H1 (cell line): ENCODE results near the gene ATP6V1C2. TPM values are rescaled to one million over a fixed set of nuclear protein-coding genes. Genes with fewer than 3 reads are reported as not detected.
A peak's percentile ranks its signal among the peaks of the same experiment; 100 is the strongest.

ENCODE experiments used
- CTCF ChIA-PET: fragments of 300-600 bp; sonication (Branson Sonifier 250); formaldehyde crosslinking; loops from one replicate; lab custom pipeline; 2021; ENCODE audit not compliant: partially characterized antibody; lab: Charles Lee
- POLR2A ChIA-PET: fragments of 300-600 bp; sonication (Branson Sonifier 250); formaldehyde crosslinking; loops from one replicate; lab custom pipeline; 2021; ENCODE audit warnings: inconsistent platforms; ENCODE audit not compliant: partially characterized antibody; lab: Charles Lee
- DNase-seq, 2 experiments: peaks; one replicate each; pipeline versions ENCODE4 v3.0.0 to v3.0.0-alpha.2; 2010 to 2022; ENCODE audit warnings: low spot score in 2 of 2, low read depth in 1 of 2, mixed read lengths in 1 of 2
- FAIRE-seq: peaks from 2 replicates; lab custom pipeline; 2011; peaks lifted over from hg19 to GRCh38; lab: Jason Lieb, UNC
- H2AFZ ChIP-seq: 2 replicates; pipeline ENCODE4 v1.8.1; 2012; ENCODE audit warnings: low read length, inconsistent platforms
- H2AK5ac ChIP-seq: 2 replicates; pipeline ENCODE4 v1.6.1; 2013; ENCODE audit warnings: low read depth, low read length
- H2BK120ac ChIP-seq: replicated peaks from 2 replicates; pipeline ENCODE3; 2013; ENCODE audit warnings: low read depth, low read length, inconsistent platforms
- H2BK12ac ChIP-seq: 2 replicates; pipeline ENCODE4 v1.6.1; 2013; ENCODE audit warnings: low read depth, low read length
- H2BK15ac ChIP-seq: 2 replicates; pipeline ENCODE4 v1.6.1; 2013; ENCODE audit warnings: low read length
- H2BK20ac ChIP-seq: 2 replicates; pipeline ENCODE4 v1.6.1; 2013; ENCODE audit warnings: low read length
- H2BK5ac ChIP-seq: 2 replicates; pipeline ENCODE4 v1.6.1; 2013; ENCODE audit warnings: low read depth, low read length
- H3K14ac ChIP-seq: 2 replicates; pipeline ENCODE4 v1.6.1; 2013; ENCODE audit warnings: inconsistent platforms; ENCODE audit not compliant: insufficient read length
- H3K18ac ChIP-seq: 2 replicates; pipeline ENCODE4 v1.6.1; 2013; ENCODE audit warnings: low read length; ENCODE audit errors: extremely low read depth
- H3K23ac ChIP-seq: 2 replicates; pipeline ENCODE4 v1.6.1; 2013; ENCODE audit warnings: inconsistent platforms; ENCODE audit not compliant: insufficient read length
- H3K23me2 ChIP-seq: 2 replicates; pipeline ENCODE4 v1.6.1; 2013; ENCODE audit warnings: low read depth, low read length
- H3K27ac ChIP-seq: 2 replicates; pipeline ENCODE4 v1.6.1; 2011; ENCODE audit warnings: low read depth, low read length, inconsistent platforms
- H3K27me3 ChIP-seq, 4 experiments: replicated peaks in 1 of 4; 1 replicate in 1 of 4; 2 replicates in 3 of 4; pipeline versions ENCODE4 v1.6.1 to v1.8.1; 2011 to 2013; ENCODE audit warnings: low read length in 3 of 4, mild to moderate bottlenecking in 3 of 4, inconsistent platforms in 2 of 4, mixed read lengths in 2 of 4, moderate library complexity in 1 of 4; ENCODE audit not compliant: control insufficient read depth in 3 of 4, insufficient read depth in 3 of 4; ENCODE audit errors: extremely low read depth in 1 of 4
- H3K36me3 ChIP-seq, 4 experiments: 2 replicates each; pipeline versions ENCODE4 v1.6.1 to v1.8.1; 2011 to 2013; ENCODE audit warnings: mild to moderate bottlenecking in 4 of 4, low read length in 3 of 4, moderate library complexity in 2 of 4, control low read depth in 1 of 4, inconsistent platforms in 1 of 4; ENCODE audit not compliant: insufficient read depth in 4 of 4, control insufficient read depth in 2 of 4
- H3K4ac ChIP-seq: replicated peaks from 2 replicates; pipeline ENCODE3; 2013; ENCODE audit warnings: low read length, low read depth, mixed read lengths, inconsistent platforms; ENCODE audit not compliant: insufficient read length
- H3K4me1 ChIP-seq, 4 experiments: replicated peaks in 1 of 4; 1 replicate in 1 of 4; 2 replicates in 3 of 4; pipeline versions ENCODE4 v1.6.1 to v1.8.1; 2011 to 2013; ENCODE audit warnings: low read length in 3 of 4, inconsistent platforms in 2 of 4, mixed read lengths in 1 of 4; ENCODE audit not compliant: insufficient read depth in 4 of 4, control insufficient read depth in 3 of 4
- H3K4me2 ChIP-seq, 2 experiments: 2 replicates each; pipeline versions ENCODE4 v1.6.1 to v1.8.1; 2011 to 2013; ENCODE audit warnings: low read depth in 2 of 2, low read length in 2 of 2, control low read depth in 1 of 2, inconsistent platforms in 1 of 2, mild to moderate bottlenecking in 1 of 2; ENCODE audit not compliant: insufficient read depth in 1 of 2
- H3K4me3 ChIP-seq, 4 experiments: fragments of 200-600, 300-600 bp in 1 of 4; sonication (generic), shearing (Covaris generic), sonication (Bioruptor Twin) in 1 of 4; 2 replicates each; pipeline versions ENCODE4 v1.5.1 to v1.8.1; 2011 to 2016; ENCODE audit warnings: low read length in 4 of 4, low read depth in 3 of 4, control low read depth in 2 of 4, inconsistent platforms in 2 of 4, mild to moderate bottlenecking in 2 of 4, mixed read lengths in 1 of 4, moderate library complexity in 1 of 4; ENCODE audit not compliant: insufficient read depth in 2 of 4; ENCODE audit errors: extremely low read depth in 1 of 4
- H3K56ac ChIP-seq: replicated peaks from 2 replicates; pipeline ENCODE3; 2013; ENCODE audit warnings: low read depth, mild to moderate bottlenecking, mixed read lengths, low read length, inconsistent platforms; ENCODE audit not compliant: insufficient read length
- H3K79me1 ChIP-seq: 2 replicates; pipeline ENCODE4 v1.6.1; 2013; ENCODE audit warnings: low read depth, low read length, control low read depth
- H3K79me2 ChIP-seq, 2 experiments: 2 replicates each; pipeline versions ENCODE4 v1.6.1 to v1.8.1; 2012 to 2013; ENCODE audit warnings: low read length in 2 of 2, mild to moderate bottlenecking in 2 of 2, inconsistent platforms in 1 of 2; ENCODE audit not compliant: insufficient read depth in 2 of 2, control insufficient read depth in 1 of 2
- H3K9ac ChIP-seq, 4 experiments: replicated peaks in 1 of 4; 1 replicate in 1 of 4; 2 replicates in 3 of 4; pipeline versions ENCODE4 v1.6.1 to v1.8.1; 2011 to 2013; ENCODE audit warnings: low read depth in 3 of 4, low read length in 3 of 4, control low read depth in 2 of 4, mild to moderate bottlenecking in 2 of 4, moderate library complexity in 2 of 4, inconsistent platforms in 1 of 4; ENCODE audit errors: extremely low read depth in 1 of 4
- H3K9me3 ChIP-seq, 2 experiments: 2 replicates each; pipeline versions ENCODE4 v1.6.1 to v1.8.1; 2012 to 2013; ENCODE audit warnings: mild to moderate bottlenecking in 2 of 2, moderate library complexity in 2 of 2, control low read depth in 1 of 2, inconsistent platforms in 1 of 2, low read depth in 1 of 2, low read length in 1 of 2, mixed read lengths in 1 of 2; ENCODE audit not compliant: insufficient read depth in 2 of 2
- H4K20me1 ChIP-seq, 2 experiments: replicated peaks in 1 of 2; 2 replicates each; pipeline versions ENCODE3 to v1.8.1; 2011 to 2013; ENCODE audit warnings: inconsistent platforms in 2 of 2, low read length in 2 of 2, mild to moderate bottlenecking in 1 of 2; ENCODE audit not compliant: insufficient read depth in 2 of 2, control insufficient read depth in 1 of 2
- H4K5ac ChIP-seq: 2 replicates; pipeline ENCODE4 v1.6.1; 2013; ENCODE audit warnings: low read length, low read depth, mixed read lengths, inconsistent platforms; ENCODE audit not compliant: insufficient read length
- H4K8ac ChIP-seq: 2 replicates; pipeline ENCODE4 v1.8.0; 2013; ENCODE audit warnings: mild to moderate bottlenecking, moderate library complexity, low read length, inconsistent platforms; ENCODE audit not compliant: insufficient read depth; ENCODE audit errors: extremely low read depth
- H4K91ac ChIP-seq: replicated peaks from 2 replicates; pipeline ENCODE3; 2013; ENCODE audit warnings: low read length, mixed read lengths, inconsistent platforms; ENCODE audit not compliant: insufficient read length
- RFX5 ChIP-seq: IDR thresholded peaks from 2 replicates; pipeline ENCODE4 v1.6.1; 2011; ENCODE audit warnings: low read depth, low read length, improper control_type of control experiment, borderline replicate concordance
- SIN3A ChIP-seq, 2 experiments: IDR thresholded peaks in 1 of 2; conservative IDR thresholded peaks in 1 of 2; 2 replicates each; pipeline ENCODE4 v1.6.1; 2011 to 2012; ENCODE audit warnings: low read length in 2 of 2, improper control_type of control experiment in 1 of 2, low read depth in 1 of 2, mild to moderate bottlenecking in 1 of 2
- WGBS, 2 experiments: shearing (Covaris generic) in 1 of 2; methylation state at CpG; one replicate each; pipeline versions ENCODE4 v1.1.6 to v1.1.7; 2013 to 2015; ENCODE audit warnings: low lambda C conversion rate in 2 of 2, mixed read lengths in 2 of 2, inconsistent platforms in 1 of 2, low coverage in 1 of 2, missing lambda C conversion rate in 1 of 2; ENCODE audit not compliant: insufficient replicate concordance in 2 of 2, insufficient coverage in 1 of 2, insufficient read length in 1 of 2; ENCODE audit errors: extremely low coverage in 1 of 2, missing lambda C conversion rate in 1 of 2; 5-methylcytosine and 5-hydroxymethylcytosine counted together
- polyA plus RNA-seq, 7 experiments: library from polyadenylated mRNA; depleted of rRNA in 3 of 7; stranded (reverse) in 5 of 7; unstranded in 2 of 7; fragments of >200 nt in 5 of 7; fragments of 200-250 nt in 2 of 7; gene quantifications; 1 replicate in 5 of 7; 2 replicates in 1 of 7; 4 replicates in 1 of 7; pipeline versions ENCODE4 v1.2.1 to v1.2.3, GENCODE V29; 2011 to 2013; ENCODE audit warnings: missing spikeins in 2 of 7, mixed read lengths in 2 of 7
- total RNA-seq: library from RNA; stranded (reverse); fragmentation: NEBNext Ultra II Directional; extraction: Animal tissue kit (Norgen Biotek cat#: 25700); gene quantifications from 2 replicates; pipeline ENCODE4 v1.2.1, GENCODE V29; 2021

The ATP6V1C2 gene
- total and polyA plus RNA-seq, 2 of the 8 experiments (the other 6 are each of a cell fraction or from before 2014, with no cell fraction given): 0.29 to 0.74 TPM

- Histone ChIP-seq H3K56ac (no peak overlapping the region), H3K4me1 (peaks cover 0 to 6% (median 4%) of the 10 kb centered on the region in 4 experiments; a peak in 4 of 7 replicates), H2AK5ac (no peak overlapping the region), H3K4me3 (peak overlapping the region; percentile 95 to 100 (median 97)), H3K9me3 (no peaks in the 10 kb centered on the region), H3K27me3 (no peaks in the 10 kb centered on the region), H3K18ac (peak overlapping the region; percentile 75; the same call in 1 of the 2 replicates), H3K27ac (peak overlapping the region; percentile 85), H3K14ac (no peak overlapping the region), H4K5ac (peak overlapping the region; percentile 55), H3K23me2 (peaks cover 7% of the 10 kb centered on the region), H2BK5ac (no peak overlapping the region; the same call in 1 of the 2 replicates), H3K4me2 (peak overlapping the region; percentile 96), H4K8ac (peak overlapping the region; percentile 97; the same call in 1 of the 2 replicates), H3K4ac (peak overlapping the region; percentile 46), H2AFZ (peak overlapping the region; percentile 77; the same call in 1 of the 2 replicates), H3K36me3 (peaks cover 0 to 3% (median under 1%) of the 10 kb centered on the region in 4 experiments; a peak in 1 of 8 replicates), H3K79me1 (peaks cover 16% of the 10 kb centered on the region), H3K9ac (peak overlapping the region; percentile 92 to 97 (median 94)), H2BK12ac (no peak overlapping the region; the same call in 1 of the 2 replicates), H3K79me2 (peaks cover 32 to 55% of the 10 kb centered on the region in 2 experiments), H3K23ac (no peak overlapping the region), H2BK15ac (no peak overlapping the region), H4K20me1 (peaks cover 0 to 3% of the 10 kb centered on the region in 2 experiments), H2BK120ac (no peak overlapping the region), H4K91ac (peak overlapping the region; percentile 81), H2BK20ac (no peak overlapping the region)
- DNase-seq (no peak), FAIRE-seq (no peak)
- ChIA-PET POLR2A (interaction anchor here (0.6 to 2.6 kb wide), 7 partner anchors 9 to 240 kb away, joined by 3 to 13 read pairs (median 4); partner anchors contain the start of gene ODC1), CTCF (interaction anchor here (0.6 to 1.7 kb wide), 6 partner anchors 11 to 444 kb away, joined by 3 to 6 read pairs (median 4); no protein-coding TSS in a partner anchor)
- 12% methylated on average over 27 of the region's 27 CpGs; no CpG with 5 or more reads in 1 of the 2 experiments for WGBS, 2 experiments
- TF ChIP-seq RFX5 (no peak), SIN3A (conservative IDR thresholded peaks at IDR 0.05 in 1 of 2, IDR thresholded peaks at IDR 0.05 in 1 of 2; ENCODE audit: low read depth in 1 of 2, low read length in 2 of 2) (0 out of 4 replicates have a peak, but pooled peaks of 1 of the 2 experiments have one; percentile 61)
Observed at GRCh38 chr2:10688921-10689807, 32.3 kb upstream of the ATP6V1C2 start.
